ENCODE data around the gene DYNC1LI1.
"Not testable (repeated sequence)": the region's sequence is repeated elsewhere in the genome, so short reads cannot be mapped to it uniquely, and the experiment has no call there.

The DYNC1LI1 gene

DNA sequence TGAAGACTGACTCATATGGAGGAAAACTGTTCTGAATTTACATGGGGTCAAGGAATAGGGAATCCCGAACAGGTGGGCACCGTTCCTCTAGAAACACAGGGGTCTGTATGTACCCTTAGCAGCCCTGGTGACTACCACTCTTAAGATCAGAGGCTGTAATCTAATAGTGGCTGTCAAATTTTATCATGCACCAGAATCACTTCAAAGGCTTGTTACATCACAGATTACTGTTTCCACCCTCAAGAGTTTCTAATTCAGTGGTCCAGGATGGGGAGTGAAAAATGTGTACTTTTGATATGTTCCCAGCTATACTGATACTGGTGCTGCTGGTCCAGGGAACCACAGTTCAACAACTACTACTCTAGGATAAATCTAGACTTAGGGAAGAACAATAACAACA is 27.9 kb downstream of the DYNC1LI1 start:
- FAIRE-seq: no peak
- TF ChIP-seq, protein P1, sequence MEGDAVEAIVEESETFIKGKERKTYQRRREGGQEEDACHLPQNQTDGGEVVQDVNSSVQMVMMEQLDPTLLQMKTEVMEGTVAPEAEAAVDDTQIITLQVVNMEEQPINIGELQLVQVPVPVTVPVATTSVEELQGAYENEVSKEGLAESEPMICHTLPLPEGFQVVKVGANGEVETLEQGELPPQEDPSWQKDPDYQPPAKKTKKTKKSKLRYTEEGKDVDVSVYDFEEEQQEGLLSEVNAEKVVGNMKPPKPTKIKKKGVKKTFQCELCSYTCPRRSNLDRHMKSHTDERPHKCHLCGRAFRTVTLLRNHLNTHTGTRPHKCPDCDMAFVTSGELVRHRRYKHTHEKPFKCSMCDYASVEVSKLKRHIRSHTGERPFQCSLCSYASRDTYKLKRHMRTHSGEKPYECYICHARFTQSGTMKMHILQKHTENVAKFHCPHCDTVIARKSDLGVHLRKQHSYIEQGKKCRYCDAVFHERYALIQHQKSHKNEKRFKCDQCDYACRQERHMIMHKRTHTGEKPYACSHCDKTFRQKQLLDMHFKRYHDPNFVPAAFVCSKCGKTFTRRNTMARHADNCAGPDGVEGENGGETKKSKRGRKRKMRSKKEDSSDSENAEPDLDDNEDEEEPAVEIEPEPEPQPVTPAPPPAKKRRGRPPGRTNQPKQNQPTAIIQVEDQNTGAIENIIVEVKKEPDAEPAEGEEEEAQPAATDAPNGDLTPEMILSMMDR (IDR thresholded peaks at IDR 0.05; ENCODE audit: insufficient read depth, missing control alignments): no peak
- DNase-seq (ENCODE audit: insufficient read length, low spot score): no peak

DNA sequence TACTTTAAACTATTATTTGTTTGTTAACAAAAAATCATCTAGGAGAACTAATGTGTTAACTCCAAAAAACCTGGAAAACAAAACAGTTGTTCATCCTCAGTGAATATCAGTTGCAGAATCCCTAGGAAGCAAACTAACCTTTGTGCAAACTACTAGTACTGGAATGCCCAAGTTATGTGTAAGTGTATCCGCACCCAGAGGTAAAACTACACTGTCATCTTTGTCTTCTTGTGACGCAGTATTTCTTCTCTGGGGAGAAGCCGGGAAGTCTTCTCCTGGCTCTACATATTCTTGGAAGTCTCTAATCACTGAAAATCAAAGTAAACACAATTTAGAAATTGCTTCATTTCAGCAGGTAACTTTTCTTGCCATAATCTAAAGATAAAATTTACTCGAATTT is 29.8 kb downstream of the DYNC1LI1 start:
- TF ChIP-seq, protein P1 (IDR thresholded peaks at IDR 0.05; ENCODE audit: insufficient read depth, missing control alignments): no peak
- DNase-seq (ENCODE audit: insufficient read length, low spot score) (no peak), FAIRE-seq (no peak)

DNA sequence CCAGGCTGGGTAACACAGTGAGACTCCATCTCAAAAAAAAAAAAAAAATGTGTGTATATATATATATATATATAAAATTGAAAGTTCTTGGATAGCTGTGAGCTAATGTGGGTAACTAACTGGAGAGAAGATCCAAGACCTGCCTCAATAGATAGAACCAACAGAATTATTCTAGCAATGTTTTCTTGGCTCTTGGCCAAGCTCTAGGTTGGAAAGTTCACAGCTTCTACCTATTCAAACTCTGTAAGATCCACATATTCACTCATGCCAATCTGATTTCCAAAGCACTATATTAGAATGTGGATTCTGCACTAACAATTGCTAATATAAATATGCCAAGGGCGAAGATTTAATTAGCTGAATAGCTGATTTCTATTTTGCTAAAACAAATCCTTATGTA is 38.2 kb downstream of the DYNC1LI1 start:
- FAIRE-seq: no peak
- TF ChIP-seq, protein P1 (IDR thresholded peaks at IDR 0.05; ENCODE audit: insufficient read depth, missing control alignments): no peak

DNA sequence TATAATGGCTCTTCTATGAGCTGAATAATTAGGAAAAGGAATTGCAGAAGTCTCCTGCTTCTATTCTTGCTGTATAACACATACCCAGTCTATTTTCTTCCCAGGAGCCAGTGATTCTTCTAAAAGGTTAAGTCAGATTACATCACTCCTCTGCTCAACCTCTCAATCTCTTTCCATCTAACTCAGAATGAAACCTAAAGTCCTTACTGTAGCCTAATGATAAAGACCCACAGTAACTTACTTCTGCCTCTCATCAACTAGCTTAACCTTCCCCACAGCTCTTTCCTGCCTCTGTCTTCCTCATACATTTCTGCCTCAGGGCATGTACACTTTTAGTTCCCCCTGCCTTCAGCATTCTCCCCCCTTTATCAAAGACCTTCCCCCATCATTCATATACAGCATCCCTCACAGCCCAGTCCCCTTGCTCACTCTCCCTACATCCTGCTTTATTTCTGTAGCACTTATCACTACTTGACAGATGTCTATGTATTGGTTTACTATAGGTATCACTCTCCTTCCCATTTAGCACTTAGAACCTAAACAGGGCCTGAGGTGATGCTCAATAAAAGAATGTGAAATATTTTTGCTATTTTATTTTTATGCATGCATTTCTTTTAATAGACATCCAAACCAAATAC is 39.5 kb downstream of the DYNC1LI1 start:
- DNase-seq (ENCODE audit: insufficient read length, low spot score) (no peak), FAIRE-seq (no peak)

More for the DNA sequence above, 38.2 kb downstream of the DYNC1LI1 start:
- no peak for DNase-seq (ENCODE audit: insufficient read length, low spot score)

DNA sequence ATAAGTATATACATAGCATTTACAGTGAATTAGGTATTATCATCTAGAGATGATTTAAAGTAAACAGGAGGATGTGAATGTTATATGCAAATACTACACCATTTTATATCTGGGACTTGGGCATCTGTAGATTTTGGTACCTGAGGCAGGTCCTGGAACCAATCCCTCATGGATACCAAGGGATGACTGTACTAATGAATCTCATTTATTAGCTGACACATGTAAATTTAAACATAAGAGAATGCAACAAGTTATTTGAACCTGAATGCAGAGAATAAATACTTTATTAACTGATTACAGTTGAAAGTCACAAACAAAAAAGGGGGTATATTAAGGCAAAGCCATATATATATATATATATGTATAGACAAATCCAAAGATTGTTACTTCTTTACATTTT is 44.9 kb downstream of the DYNC1LI1 start:
- TF ChIP-seq, protein P1 (IDR thresholded peaks at IDR 0.05; ENCODE audit: insufficient read depth, missing control alignments): no peak
- FAIRE-seq (no peak), DNase-seq (ENCODE audit: insufficient read length, low spot score) (no peak)

More for the DNA sequence above, 39.5 kb downstream of the DYNC1LI1 start:
- TF ChIP-seq, protein P1 (IDR thresholded peaks at IDR 0.05; ENCODE audit: insufficient read depth, missing control alignments): no peak

DNA sequence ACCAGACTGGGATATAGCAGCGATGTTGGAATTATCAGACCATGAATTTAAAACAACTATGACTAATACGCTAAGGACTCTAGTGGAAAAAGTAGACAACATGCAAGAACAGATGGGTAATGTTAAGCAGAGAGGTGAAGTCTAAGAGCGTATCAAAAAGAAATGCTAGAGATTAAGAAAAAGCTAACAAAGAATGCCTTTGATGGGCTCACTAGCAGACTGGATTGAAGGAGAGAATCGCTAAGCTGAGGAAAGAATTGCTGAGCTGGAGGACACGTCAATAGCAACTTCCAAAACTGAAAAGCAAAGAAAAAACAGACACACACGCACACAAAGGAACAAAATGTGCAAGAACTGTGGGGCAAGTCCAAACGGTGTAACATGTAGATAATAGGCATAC is 48.0 kb downstream of the DYNC1LI1 start:
- TF ChIP-seq, protein P1 (IDR thresholded peaks at IDR 0.05; ENCODE audit: insufficient read depth, missing control alignments): no peak
- FAIRE-seq: no peak
- no peak for DNase-seq (ENCODE audit: insufficient read length, low spot score)

DNA sequence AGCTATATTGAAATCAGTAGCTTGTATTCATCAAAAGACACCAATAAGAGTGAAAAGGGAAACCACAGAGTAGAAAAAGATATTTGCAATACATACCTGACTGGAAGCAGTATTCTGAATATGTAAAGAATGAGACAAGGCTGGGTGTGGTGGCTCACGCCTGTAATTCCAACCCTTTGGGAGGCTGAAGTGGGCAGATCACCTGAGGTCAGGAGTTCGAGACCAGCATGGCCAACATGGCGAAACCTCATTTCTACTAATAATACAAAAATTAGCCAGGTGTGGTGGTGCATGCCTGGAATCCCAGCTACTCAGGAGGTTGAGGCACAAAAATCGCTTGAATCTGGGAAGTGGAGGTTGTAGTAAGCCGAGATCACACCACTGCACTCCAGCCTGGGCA is 51.7 kb downstream of the DYNC1LI1 start:
- not testable (repeated sequence) for DNase-seq (ENCODE audit: insufficient read length, low spot score); FAIRE-seq

DNA sequence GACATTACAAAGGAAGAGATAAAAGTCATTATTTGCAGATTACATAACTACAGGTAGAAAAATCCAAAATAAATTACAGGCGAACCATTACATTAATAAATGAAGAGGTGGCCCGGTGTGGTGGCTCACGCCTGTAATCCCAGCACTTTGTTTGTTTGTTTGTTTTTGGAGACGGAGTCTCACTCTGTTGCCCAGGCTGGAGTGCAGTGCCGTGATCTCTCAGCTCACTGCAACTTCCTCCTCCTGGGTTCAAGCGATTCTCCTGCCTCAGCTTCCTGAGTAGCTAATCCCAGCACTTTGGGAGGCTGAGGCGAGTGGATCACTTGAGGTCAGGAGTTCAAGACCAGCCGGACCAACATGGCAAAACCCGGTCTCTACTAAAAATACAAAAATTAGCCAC is 53.9 kb downstream of the DYNC1LI1 start:
- FAIRE-seq; DNase-seq (ENCODE audit: insufficient read length, low spot score): not testable (repeated sequence)

Measured in D721Med (cell line).